ENCODE results near the gene SNX8. TPM values are rescaled to one million over a fixed set of nuclear protein-coding genes. Genes with fewer than 3 reads are reported as not detected.

SNX8 gene
- total RNA-seq, 1 experiment from 2014 or later = 139 TPM

DNA sequence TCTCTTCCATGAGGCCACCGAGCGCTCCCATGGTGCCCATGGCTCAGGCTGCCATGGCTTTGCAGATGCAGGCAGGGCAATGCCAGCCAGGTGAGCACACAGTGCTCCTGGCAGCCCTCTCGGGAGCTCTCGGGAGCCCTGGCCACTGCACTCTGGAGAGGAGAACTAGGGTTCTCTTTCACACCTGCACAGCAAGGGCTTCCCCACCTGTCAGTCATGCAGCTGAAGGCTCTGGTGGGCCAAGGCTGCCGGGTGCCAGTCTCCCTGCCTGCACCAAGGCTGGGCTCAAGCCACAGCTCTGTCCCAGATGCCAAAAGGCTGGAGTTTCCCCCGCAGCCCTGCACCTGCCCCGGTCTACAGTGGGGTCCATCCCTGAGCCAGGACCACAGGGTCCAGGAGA, 39.6 kb downstream of the SNX8 start:
- Histone ChIP-seq H3K27ac (ENCODE audit: low read length) (no peak overlapping the region), H3K4me3 (ENCODE audit: low read depth in 2 of 2, low read length in 2 of 2) (no peak overlapping the region), H3K27me3 (ENCODE audit: control insufficient read depth, insufficient read depth, low read length) (no peaks in the 10 kb centered on the region), H3K9me3 (ENCODE audit: control insufficient read depth, insufficient read depth, low read depth, low read length) (no peaks in the 10 kb centered on the region), H3K4me1 (ENCODE audit: control insufficient read depth, insufficient read depth, low read length) (peaks cover 3% of the 10 kb centered on the region), H3K36me3 (ENCODE audit: control insufficient read depth, insufficient read depth, low read length) (no peaks in the 10 kb centered on the region)
- ChIA-PET POLR2A (no interaction called here), CTCF (no interaction called here)
- no peak for DNase-seq (ENCODE audit: low read depth, low spot score)
- intact Hi-C loops (cut with micrococcal nuclease; ENCODE audit: unreplicated experiment) = no loop called here
- TF ChIP-seq SIN3A (IDR thresholded peaks at IDR 0.05; ENCODE audit: borderline replicate concordance, insufficient read depth, low read depth, low read length) (no peak), POLR2AphosphoS5 (IDR thresholded peaks at IDR 0.05; ENCODE audit: low read depth, low read length) (no peak), TCF7L2 (IDR thresholded peaks at IDR 0.05; ENCODE audit: low read depth, low read length) (no peak)
- TF ChIP-seq, protein P1, sequence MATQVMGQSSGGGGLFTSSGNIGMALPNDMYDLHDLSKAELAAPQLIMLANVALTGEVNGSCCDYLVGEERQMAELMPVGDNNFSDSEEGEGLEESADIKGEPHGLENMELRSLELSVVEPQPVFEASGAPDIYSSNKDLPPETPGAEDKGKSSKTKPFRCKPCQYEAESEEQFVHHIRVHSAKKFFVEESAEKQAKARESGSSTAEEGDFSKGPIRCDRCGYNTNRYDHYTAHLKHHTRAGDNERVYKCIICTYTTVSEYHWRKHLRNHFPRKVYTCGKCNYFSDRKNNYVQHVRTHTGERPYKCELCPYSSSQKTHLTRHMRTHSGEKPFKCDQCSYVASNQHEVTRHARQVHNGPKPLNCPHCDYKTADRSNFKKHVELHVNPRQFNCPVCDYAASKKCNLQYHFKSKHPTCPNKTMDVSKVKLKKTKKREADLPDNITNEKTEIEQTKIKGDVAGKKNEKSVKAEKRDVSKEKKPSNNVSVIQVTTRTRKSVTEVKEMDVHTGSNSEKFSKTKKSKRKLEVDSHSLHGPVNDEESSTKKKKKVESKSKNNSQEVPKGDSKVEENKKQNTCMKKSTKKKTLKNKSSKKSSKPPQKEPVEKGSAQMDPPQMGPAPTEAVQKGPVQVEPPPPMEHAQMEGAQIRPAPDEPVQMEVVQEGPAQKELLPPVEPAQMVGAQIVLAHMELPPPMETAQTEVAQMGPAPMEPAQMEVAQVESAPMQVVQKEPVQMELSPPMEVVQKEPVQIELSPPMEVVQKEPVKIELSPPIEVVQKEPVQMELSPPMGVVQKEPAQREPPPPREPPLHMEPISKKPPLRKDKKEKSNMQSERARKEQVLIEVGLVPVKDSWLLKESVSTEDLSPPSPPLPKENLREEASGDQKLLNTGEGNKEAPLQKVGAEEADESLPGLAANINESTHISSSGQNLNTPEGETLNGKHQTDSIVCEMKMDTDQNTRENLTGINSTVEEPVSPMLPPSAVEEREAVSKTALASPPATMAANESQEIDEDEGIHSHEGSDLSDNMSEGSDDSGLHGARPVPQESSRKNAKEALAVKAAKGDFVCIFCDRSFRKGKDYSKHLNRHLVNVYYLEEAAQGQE (IDR thresholded peaks at IDR 0.05; ENCODE audit: insufficient read depth in 1 of 2, low read depth in 2 of 2, low read length in 1 of 2) = no peak
- TF ChIP-seq, protein P2, sequence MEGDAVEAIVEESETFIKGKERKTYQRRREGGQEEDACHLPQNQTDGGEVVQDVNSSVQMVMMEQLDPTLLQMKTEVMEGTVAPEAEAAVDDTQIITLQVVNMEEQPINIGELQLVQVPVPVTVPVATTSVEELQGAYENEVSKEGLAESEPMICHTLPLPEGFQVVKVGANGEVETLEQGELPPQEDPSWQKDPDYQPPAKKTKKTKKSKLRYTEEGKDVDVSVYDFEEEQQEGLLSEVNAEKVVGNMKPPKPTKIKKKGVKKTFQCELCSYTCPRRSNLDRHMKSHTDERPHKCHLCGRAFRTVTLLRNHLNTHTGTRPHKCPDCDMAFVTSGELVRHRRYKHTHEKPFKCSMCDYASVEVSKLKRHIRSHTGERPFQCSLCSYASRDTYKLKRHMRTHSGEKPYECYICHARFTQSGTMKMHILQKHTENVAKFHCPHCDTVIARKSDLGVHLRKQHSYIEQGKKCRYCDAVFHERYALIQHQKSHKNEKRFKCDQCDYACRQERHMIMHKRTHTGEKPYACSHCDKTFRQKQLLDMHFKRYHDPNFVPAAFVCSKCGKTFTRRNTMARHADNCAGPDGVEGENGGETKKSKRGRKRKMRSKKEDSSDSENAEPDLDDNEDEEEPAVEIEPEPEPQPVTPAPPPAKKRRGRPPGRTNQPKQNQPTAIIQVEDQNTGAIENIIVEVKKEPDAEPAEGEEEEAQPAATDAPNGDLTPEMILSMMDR (IDR thresholded peaks at IDR 0.05) = no peak
- no peak for ATAC-seq
- in situ Hi-C loops (cut with HindIII; ENCODE audit: low pct_unique_long_range_greater_than_20kb, low sequenced_read_pairs) = no loop called here
- BruUV-seq (replicated peaks) = no TSS peak

DNA sequence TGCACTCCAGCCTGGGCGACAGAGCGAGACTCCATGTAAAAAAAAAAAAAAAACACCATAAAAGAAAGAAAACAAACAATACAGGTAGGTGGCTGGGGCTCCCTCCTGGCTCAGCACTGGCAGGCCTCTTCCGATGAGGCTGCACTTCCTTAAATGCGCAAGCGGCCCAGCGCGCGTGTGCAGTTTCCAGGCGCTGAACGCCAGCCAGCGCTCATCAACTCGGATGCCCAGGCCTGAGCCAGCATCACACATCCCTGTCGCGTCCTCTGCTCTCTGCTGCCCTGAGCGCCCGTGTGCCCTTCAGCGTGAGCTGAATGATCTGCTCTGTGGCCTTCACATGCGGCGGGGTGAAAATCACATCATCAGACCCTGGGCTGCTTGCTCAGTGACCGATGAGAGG, 40.4 kb downstream of the SNX8 start:
- no peak overlapping the region for H3K27ac ChIP-seq (ENCODE audit: low read length)
- intact Hi-C loops (cut with micrococcal nuclease; ENCODE audit: unreplicated experiment) = no loop called here
- H3K4me1 ChIP-seq (ENCODE audit: control insufficient read depth, insufficient read depth, low read length) = peaks cover 7% of the 10 kb centered on the region
- H3K36me3 ChIP-seq (ENCODE audit: control insufficient read depth, insufficient read depth, low read length) = no peaks in the 10 kb centered on the region
- no peak overlapping the region for H3K4me3 ChIP-seq (ENCODE audit: low read depth in 2 of 2, low read length in 2 of 2)
- ChIA-PET CTCF (no interaction called here), POLR2A (no interaction called here)
- ATAC-seq (no peak), DNase-seq (ENCODE audit: low read depth, low spot score) (no peak)
- TF ChIP-seq, protein P2 (IDR thresholded peaks at IDR 0.05) = no peak
- TF ChIP-seq SIN3A (IDR thresholded peaks at IDR 0.05; ENCODE audit: borderline replicate concordance, insufficient read depth, low read depth, low read length) (no peak), POLR2AphosphoS5 (IDR thresholded peaks at IDR 0.05; ENCODE audit: low read depth, low read length) (no peak), TCF7L2 (IDR thresholded peaks at IDR 0.05; ENCODE audit: low read depth, low read length) (no peak)
- TF ChIP-seq, protein P1 (IDR thresholded peaks at IDR 0.05; ENCODE audit: insufficient read depth in 1 of 2, low read depth in 2 of 2, low read length in 1 of 2) = no peak
- in situ Hi-C loops (cut with HindIII; ENCODE audit: low pct_unique_long_range_greater_than_20kb, low sequenced_read_pairs) = no loop called here
- H3K27me3 ChIP-seq (ENCODE audit: control insufficient read depth, insufficient read depth, low read length) = no peaks in the 10 kb centered on the region
- BruUV-seq (replicated peaks) = no TSS peak
- H3K9me3 ChIP-seq (ENCODE audit: control insufficient read depth, insufficient read depth, low read depth, low read length) = no peaks in the 10 kb centered on the region
